ENCODE results near the gene PIANP.
"Not testable (repeated sequence)": the region's sequence is repeated elsewhere in the genome, so short reads cannot be mapped to it uniquely, and the experiment has no call there.

The PIANP gene

GRCh38 chr12:6700646-6701051 is at the start of gene PIANP:
PIANP (minus strand) TSS chr12:6700815; CDS start chr12:6698061, 2,754 bp downstream.
- DNase-seq (peak; percentile 42), ATAC-seq (no peak)

DNA sequence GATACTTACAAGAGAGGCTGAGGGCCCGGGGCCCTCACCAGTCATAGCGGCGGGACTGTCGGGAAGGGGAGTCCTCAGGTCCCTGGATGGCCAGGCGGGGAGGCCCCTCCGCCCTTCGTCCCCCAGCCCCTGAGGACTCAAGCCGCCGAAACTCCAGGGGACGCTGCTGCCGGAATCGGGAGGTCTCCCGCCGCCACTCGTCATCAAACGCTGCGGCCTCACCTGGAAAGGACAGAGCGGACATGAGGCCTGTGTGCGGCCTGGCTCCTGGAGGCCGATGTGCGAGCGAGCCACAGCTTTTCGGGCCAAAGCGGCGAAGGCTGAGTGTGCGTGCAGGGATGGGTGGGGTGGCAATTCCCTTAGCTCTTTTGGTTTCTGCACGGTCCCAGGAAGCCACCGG is 48.1 kb upstream of the PIANP start:
- DNase-seq (no peak), ATAC-seq (no peak)

DNA sequence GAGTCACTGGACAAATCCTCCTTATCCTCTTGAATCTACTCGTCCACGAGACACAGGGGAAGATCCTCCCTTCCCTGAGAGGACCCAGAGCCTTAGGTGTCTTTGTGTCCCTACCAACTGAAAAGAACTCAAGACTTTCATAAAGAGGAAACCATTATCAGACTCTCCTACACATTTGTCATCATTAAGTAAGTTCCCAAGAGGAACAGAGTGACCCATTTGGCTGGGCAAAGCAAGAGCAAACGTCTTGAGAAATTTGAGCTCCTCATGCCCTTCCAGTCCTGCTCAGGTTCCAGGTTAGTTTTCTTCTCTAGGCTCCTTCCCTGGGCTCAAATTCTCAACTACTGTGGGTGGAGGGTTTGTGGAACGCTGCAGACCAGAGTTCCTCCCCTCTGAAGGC is 46.6 kb upstream of the PIANP start:
- ATAC-seq: no peak

GRCh38 chr12:6745741-6746525 is 45.3 kb upstream of the PIANP start:
- DNase-seq (no peak), ATAC-seq (peak; percentile 38)

More for the DNA sequence above, 46.6 kb upstream of the PIANP start:
- DNase-seq: no peak

GRCh38 chr12:6743300-6743699 is 42.7 kb upstream of the PIANP start:
- DNase-seq (peak; percentile 25), ATAC-seq (peak; percentile 16)

DNA sequence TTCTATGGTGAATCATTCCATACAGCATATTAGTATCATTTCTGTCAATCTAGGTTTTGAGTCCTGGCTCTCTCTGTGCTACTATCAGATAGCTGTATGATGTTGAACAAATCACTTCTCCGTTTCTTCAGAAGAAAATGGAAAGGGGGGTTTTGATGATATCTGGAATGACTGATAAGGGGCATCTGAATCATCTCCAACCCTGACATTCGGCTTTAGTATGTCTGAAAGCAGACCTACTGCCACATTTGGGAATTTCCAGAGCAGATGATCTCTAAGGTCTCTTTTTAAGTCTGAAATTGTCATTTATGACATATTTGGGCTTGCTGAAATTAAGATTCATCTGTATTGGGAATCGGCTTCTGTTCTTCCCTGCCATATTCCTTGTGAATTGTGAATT is 42.2 kb upstream of the PIANP start:
- ATAC-seq (peak; percentile 85), DNase-seq (no peak)

DNA sequence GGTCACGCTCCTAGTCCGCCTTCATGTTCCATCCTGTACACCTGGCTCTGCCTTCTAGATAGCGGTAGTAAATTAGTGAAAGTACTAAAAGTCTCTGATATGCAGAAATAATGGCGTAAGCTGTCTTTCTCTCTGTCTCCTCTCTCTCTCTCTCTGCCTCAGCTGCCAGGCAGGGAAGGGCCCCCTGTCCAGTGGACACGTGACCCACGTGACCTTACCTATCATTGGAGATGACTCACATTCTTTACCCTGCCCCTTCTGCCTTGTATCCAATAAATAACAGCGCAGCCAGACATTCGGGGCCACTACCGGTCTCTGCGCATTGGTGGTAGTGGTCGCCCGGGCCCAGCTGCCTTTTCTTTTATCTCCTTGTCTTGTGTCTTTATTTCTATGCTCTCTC is 41.5 kb upstream of the PIANP start:
- ATAC-seq, DNase-seq: not testable (repeated sequence)

- no peak for DNase-seq
- no peak for ATAC-seq
Observed at GRCh38 chr12:6736754-6737153, 36.1 kb upstream of the PIANP start.

- ATAC-seq (no peak), DNase-seq (peak; percentile 49)
Observed at GRCh38 chr12:6735448-6736191, 35.0 kb upstream of the PIANP start.

DNA sequence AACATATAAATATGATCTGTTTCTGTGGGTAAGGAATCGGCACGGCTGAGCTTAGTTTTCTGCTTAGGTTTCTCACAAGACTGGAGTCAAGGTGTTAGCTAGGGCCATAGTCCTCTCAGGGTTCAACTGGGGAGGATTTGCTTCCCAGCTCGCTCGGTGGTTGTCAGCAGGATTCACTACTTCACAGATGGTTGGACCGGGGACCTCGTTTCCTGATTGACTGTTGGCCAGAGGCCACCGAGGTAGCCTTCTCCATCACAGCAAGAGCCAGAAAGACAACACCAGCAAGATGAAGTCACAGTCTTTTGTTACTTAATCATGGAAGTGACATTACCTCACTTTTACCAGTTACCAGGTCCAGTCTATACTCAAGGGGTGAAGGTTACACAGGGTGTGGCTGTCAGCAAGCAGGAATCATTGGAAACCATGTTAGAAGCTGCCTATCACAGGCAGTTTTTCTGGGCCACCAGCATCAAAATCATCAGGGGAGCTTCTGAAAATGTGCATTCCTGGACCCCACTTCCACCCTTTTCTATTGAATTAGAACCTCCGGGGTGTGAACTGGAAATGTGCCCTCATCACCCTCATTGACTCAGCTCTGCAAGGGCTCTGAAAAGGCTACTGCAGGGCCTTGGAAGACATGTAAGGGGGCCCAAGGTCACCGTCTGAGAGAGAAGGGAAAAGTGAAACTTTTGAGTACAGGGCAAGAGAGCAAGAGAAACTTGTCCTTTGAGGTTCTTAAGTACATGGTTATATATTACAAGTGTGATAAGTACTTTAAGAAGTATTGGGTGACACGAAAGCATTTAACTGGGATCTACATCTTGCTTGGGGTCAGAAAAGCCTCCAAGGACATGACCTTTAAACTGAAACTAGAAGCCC is 34.1 kb upstream of the PIANP start:
- ATAC-seq (no peak), DNase-seq (no peak)

GRCh38 chr12:6730169-6730568 is 29.6 kb upstream of the PIANP start:
- no peak for ATAC-seq
- DNase-seq: no peak

GRCh38 chr12:6729186-6729585 is 28.6 kb upstream of the PIANP start:
- no peak for DNase-seq
- no peak for ATAC-seq

GRCh38 chr12:6725350-6725749 is 24.7 kb upstream of the PIANP start:
- ATAC-seq (no peak), DNase-seq (no peak)

- peak; percentile 42 for DNase-seq
- ATAC-seq: peak; percentile 14
Observed at GRCh38 chr12:6724409-6724797, 23.8 kb upstream of the PIANP start.

- DNase-seq (peak; percentile 98), ATAC-seq (peak; percentile 99)
Observed at GRCh38 chr12:6723607-6724408, 23.2 kb upstream of the PIANP start, which contains the start of gene COPS7A. COPS7A (plus strand) TSS chr12:6724046; CDS start chr12:6724657, 611 bp downstream.

GRCh38 chr12:6722863-6723262 is 22.2 kb upstream of the PIANP start:
- DNase-seq: no peak
- no peak for ATAC-seq

DNA sequence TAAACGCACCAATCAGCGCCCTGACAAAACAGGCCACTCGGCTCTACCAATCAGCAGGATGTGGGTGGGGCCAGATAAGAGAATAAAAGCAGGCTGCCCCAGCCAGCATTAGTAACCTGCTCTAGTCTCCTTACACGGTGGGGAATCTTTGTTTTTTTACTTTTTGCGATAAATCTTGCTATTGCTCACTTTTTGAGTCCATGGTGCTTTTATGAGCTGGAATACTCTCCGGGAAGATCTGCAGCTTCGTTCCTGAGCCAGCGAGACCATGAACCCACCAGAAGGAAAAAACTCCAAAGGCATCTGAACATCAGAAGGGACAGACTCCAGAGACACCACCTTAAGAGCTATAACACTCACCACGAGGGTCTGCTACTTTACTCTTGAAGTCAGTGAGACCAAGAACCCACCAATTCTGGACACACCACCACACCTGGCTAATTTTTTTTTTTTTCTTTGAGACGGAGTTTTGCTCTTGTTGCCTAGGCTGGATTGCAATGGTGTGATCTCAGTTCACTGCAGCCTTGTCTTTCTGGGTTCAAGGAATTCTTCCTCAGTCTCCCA is 16.3 kb upstream of the PIANP start:
- ATAC-seq: no peak
- no peak for DNase-seq

DNA sequence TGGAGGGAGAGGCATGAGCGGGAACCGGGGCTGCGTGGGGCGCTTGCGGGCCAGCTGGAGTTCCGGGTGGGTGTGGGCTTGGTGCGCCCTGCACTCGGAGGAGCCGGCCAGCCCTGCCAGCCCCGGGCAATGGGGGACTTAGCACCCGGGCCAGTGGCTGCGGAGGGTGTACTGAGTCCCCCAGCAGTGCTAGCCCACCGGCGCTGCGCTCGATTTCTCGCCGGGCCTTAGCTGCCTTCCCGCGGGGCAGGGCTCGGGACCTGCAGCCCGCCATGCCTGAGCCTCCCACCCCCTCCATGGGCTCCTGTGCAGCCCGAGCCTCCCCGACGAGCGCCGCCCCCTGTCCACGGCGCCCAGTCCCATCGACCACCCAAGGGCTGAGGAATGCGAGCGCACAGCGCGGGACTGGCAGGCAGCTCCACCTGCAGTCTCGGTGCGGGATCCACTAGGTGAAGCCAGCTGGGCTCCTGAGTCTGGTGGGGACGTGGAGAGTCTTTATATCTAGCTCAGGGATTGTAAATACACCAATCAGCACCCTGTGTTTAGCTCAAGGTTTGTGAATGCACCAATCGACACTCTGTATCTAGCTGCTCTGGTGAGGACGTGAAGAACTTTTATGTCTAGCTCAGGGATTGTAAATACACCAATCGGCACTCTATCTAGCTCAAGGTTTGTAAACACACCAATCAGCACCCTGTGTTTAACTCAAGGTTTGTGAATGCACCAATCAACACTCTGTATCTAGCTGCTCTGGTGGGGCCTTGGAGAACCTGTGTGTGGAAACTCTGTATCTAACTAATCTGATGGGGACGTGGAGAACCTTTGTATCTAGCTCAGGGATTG is 15.6 kb upstream of the PIANP start:
- DNase-seq, ATAC-seq: not testable (repeated sequence)

GRCh38 chr12:6708960-6709394 is 8.4 kb upstream of the PIANP start:
- peak; percentile 40 for ATAC-seq
- peak; percentile 27 for DNase-seq

- ATAC-seq, DNase-seq: not testable (repeated sequence)
Observed at GRCh38 chr12:6708351-6708750, 7.7 kb upstream of the PIANP start.

Measured in stimulated activated naive CD8-positive, alpha-beta T cell treated with anti-CD3 and anti-CD28 coated beads, Interleukin-15, Interleukin-2, amounts not matched to agents 100 U/mL and 50 U/mL, for 24 hours (primary cell).